Activated naive CD8-positive, alpha-beta T cell treated with anti-CD3 and anti-CD28 coated beads, Interleukin-2, amount 50 U/mL, for 24 hours (primary cell): ENCODE measurements around the gene BLZF1.
"Not testable (repeated sequence)": the region's sequence is repeated elsewhere in the genome, so short reads cannot be mapped to it uniquely, and the experiment has no call there.

Experiments used
- ATAC-seq: fragments of 150-1000 bp; cut with Tn5 transposase; one replicate; pipeline ENCODE4 v1.10.0; 2021
- DNase-seq: peaks from one replicate; pipeline ENCODE4 v3.0.0; 2021
- H3K27ac Mint-ChIP-seq: one replicate; pipeline ENCODE4 v1.8.0; 2021; ENCODE audit warnings: mild to moderate bottlenecking, mixed read lengths
- H3K27me3 Mint-ChIP-seq: one replicate; pipeline ENCODE4 v1.8.0; 2021; ENCODE audit warnings: mixed read lengths
- H3K36me3 Mint-ChIP-seq: one replicate; pipeline ENCODE4 v1.8.0; 2021; ENCODE audit warnings: low read depth, mixed read lengths
- H3K4me1 Mint-ChIP-seq: one replicate; pipeline ENCODE4 v1.8.0; 2021; ENCODE audit warnings: mixed read lengths
- H3K4me3 Mint-ChIP-seq: one replicate; pipeline ENCODE4 v1.8.0; 2021; ENCODE audit warnings: mild to moderate bottlenecking, moderate library complexity, mixed read lengths
- H3K9me3 Mint-ChIP-seq: one replicate; pipeline ENCODE4 v1.8.0; 2021; ENCODE audit warnings: mixed read lengths

The BLZF1 gene

DNA sequence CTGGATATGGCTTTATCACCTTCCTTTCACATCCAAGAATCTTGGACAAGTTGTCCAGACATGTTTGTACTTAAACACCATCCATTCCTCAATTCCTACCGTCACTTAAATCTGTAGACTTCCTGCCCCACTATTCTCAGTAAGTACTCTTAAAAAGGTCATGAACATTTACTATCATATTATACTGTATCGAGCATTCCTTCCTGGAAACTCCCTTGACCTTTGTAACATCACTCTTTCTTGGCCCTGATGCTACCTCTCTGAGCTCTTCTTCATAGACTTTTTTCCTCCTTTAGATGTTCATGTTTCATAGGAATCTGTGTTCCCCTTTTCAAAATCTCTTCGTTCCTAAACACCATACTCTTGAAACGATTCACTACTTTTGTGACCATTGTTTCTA, 15.5 kb downstream of the BLZF1 start:
- no peak overlapping the region for H3K4me3 Mint-ChIP-seq
- no peaks in the 10 kb centered on the region for H3K9me3 Mint-ChIP-seq
- no peak for ATAC-seq
- no peaks in the 10 kb centered on the region for H3K4me1 Mint-ChIP-seq
- DNase-seq: no peak
- no peak overlapping the region for H3K27ac Mint-ChIP-seq
- peaks cover 36% of the 10 kb centered on the region for H3K36me3 Mint-ChIP-seq
- H3K27me3 Mint-ChIP-seq: no peaks in the 10 kb centered on the region

DNA sequence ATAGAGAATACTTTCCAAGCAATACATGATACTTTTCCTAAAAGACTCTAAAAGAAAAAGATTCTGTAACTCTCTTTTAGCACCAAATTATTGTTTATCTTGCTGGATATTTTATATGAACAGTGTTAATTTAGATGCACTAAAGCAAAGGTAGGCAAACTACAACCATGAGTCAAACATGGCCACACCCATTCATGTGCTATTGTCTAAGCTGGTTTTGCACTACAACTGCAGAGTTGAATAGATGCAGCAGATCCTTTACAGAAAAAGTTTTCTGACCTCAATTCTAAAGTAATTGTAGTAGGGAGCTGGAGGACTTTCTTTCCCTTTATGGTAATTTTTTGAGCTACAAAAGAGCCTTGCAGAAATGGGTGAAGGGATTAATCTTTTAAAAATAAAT, 19.4 kb downstream of the BLZF1 start:
- Mint-ChIP-seq H3K9me3 (no peaks in the 10 kb centered on the region), H3K36me3 (peaks cover 29% of the 10 kb centered on the region), H3K27ac (no peak overlapping the region), H3K27me3 (no peaks in the 10 kb centered on the region), H3K4me3 (no peak overlapping the region), H3K4me1 (peaks cover 11% of the 10 kb centered on the region)
- DNase-seq (no peak), ATAC-seq (no peak)

DNA sequence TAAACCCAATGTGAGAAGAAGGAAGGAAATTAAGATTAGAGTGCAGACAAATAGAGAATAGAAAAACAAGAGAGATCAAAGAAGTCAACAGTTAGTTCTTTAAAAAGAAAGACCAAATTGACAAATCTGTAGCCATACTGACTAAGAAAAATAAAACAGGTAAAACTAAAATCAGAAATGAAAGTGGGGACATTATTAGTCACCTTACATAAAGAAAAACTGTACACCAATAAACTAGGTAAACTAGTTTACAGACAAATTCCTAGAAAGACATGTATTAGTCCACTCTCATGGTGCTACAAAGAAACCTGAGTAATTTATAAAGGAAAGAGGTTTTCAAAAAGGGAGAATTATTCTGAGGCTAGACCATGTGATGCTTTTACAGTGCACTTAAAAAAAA, 22.3 kb downstream of the BLZF1 start:
- no peak overlapping the region for H3K4me3 Mint-ChIP-seq
- H3K9me3 Mint-ChIP-seq: no peaks in the 10 kb centered on the region
- no peaks in the 10 kb centered on the region for H3K27me3 Mint-ChIP-seq
- peaks cover 45% of the 10 kb centered on the region for H3K36me3 Mint-ChIP-seq
- H3K4me1 Mint-ChIP-seq: peaks cover 11% of the 10 kb centered on the region
- ATAC-seq (peak; percentile 66), DNase-seq (no peak)
- no peak overlapping the region for H3K27ac Mint-ChIP-seq

DNA sequence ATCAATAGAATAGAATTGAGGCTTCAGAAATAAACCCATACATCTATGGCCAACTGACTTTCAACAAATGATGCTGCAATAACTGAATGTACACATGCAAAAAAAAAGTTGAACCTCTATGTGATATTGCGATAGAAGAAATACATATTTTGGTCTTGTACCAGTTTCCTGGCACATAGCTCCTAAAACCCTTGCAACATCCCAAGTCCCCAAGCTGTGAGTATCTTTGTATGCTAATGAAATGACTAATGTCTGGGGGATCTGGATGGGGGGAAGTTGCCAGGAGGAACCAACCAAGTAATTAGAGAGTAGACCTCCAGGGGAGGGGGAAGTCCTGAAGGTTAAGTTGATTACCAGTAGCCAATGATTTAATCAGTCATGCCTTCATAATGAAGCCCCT, 24.4 kb downstream of the BLZF1 start:
- peaks cover 11% of the 10 kb centered on the region for H3K4me1 Mint-ChIP-seq
- DNase-seq (no peak), ATAC-seq (no peak)
- H3K36me3 Mint-ChIP-seq: peaks cover 50% of the 10 kb centered on the region
- no peak overlapping the region for H3K27ac Mint-ChIP-seq
- no peak overlapping the region for H3K4me3 Mint-ChIP-seq
- H3K9me3 Mint-ChIP-seq: no peaks in the 10 kb centered on the region
- no peaks in the 10 kb centered on the region for H3K27me3 Mint-ChIP-seq

DNA sequence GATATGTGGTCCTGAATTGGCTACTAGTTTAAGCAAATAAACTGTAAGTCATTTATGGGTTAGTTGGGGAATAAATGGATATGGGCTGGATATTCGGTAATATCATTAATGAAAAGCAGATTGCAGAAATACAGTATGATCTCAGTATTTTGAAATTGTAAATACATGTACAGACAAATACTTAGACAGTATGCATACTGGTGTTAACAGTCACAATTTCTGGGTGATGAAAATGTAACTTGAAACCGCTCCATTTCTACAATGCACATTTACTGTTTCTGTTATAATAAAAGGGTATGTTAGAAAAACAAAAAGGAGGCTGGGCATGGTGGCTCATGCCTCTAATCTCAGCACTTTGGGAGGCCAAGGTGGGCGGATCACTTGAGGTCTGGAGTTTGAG, 28.0 kb downstream of the BLZF1 start:
- no peak overlapping the region for H3K27ac Mint-ChIP-seq
- DNase-seq: no peak
- no peak for ATAC-seq
- H3K36me3 Mint-ChIP-seq: peaks cover 33% of the 10 kb centered on the region
- H3K4me3 Mint-ChIP-seq: no peak overlapping the region
- H3K4me1 Mint-ChIP-seq: no peaks in the 10 kb centered on the region
- H3K9me3 Mint-ChIP-seq: peaks cover 6% of the 10 kb centered on the region
- no peaks in the 10 kb centered on the region for H3K27me3 Mint-ChIP-seq

DNA sequence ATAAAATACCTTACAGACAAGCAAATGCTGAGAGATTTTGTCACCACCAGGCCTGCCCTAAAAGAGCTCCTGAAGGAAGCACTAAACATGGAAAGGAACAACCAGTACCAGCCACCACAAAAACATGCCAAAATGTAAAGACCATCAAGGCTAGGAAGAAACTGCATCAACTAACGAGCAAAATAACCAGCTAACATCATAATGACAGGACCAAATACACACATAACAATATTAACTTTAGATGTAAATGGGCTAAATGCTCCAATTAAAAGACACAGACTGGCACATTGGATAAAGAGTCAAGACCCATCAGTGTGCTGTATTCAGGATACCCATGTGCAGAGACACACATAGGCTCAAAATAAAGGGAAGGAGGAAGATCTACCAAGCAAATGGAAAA, 34.6 kb downstream of the BLZF1 start:
- peaks cover 46% of the 10 kb centered on the region for H3K9me3 Mint-ChIP-seq
- DNase-seq, H3K27me3 Mint-ChIP-seq, ATAC-seq, H3K4me1 Mint-ChIP-seq, H3K4me3 Mint-ChIP-seq, H3K36me3 Mint-ChIP-seq, H3K27ac Mint-ChIP-seq: not testable (repeated sequence)

DNA sequence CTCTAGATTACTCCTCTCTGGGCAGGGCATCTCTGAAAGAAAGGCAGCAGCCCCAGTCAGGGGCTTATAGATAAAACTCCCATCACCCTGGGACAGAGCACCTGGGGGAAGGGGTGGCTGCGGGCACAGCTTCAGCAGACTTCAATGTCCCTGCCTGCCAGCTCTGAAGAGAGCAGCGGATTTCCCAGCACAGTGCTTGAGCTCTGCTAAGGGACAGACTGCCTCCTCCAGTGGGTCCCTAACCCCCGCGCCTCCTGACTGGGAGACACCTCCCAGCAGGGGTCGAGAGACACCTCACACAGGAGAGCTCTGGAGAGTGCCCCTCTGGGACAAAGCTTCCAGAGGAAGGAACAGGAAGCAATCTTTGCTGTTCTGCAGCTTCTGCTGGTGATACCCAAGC, 40.3 kb downstream of the BLZF1 start:
- not testable (repeated sequence) for H3K27ac Mint-ChIP-seq, H3K36me3 Mint-ChIP-seq, H3K4me3 Mint-ChIP-seq, H3K27me3 Mint-ChIP-seq, DNase-seq, H3K4me1 Mint-ChIP-seq, ATAC-seq
- peaks cover 55% of the 10 kb centered on the region for H3K9me3 Mint-ChIP-seq

DNA sequence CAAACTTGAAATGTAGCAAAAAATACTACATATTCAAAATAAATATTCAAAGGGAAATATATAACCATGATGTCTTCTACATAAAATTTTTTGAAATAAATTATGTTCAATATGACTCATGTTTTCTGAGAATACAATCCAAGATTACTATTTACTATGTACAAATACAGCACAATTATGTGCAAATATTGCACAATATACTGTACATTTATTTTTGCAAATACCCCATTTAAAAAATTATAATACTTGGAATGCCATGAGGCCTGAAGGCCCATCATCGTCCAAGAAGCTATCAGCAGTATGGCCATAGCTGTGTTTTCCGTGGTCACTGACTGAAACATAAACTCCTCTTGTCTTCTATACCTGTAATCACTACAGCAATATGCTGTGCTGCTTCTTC, 47.0 kb downstream of the BLZF1 start:
- Mint-ChIP-seq H3K9me3 (peaks cover 21% of the 10 kb centered on the region), H3K27me3 (no peaks in the 10 kb centered on the region), H3K27ac (no peak overlapping the region), H3K4me3 (no peak overlapping the region), H3K36me3 (no peaks in the 10 kb centered on the region), H3K4me1 (no peaks in the 10 kb centered on the region)
- ATAC-seq (no peak), DNase-seq (no peak)

DNA sequence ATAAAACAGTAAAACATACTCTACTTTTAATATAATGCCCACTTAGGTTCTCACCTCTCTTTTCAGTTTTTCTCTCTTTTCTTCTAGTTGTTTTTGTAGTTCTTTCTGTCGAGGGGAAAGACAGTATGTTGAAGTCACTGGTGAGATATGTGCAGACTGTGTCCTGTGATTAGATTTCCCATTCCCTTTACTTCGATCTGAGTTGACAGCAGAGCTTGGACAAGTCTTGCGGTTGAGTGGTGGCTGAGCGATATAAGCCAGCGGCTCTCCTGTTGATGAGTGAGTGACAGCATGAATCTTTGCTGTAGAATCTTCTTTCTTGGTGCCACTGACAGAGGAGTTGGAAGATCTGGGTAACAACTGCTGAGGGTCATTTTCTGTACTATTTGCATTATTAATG, 53.3 kb downstream of the BLZF1 start:
- DNase-seq (no peak), ATAC-seq (no peak)
- H3K27ac Mint-ChIP-seq: no peak overlapping the region
- H3K27me3 Mint-ChIP-seq: peaks cover 30% of the 10 kb centered on the region
- no peaks in the 10 kb centered on the region for H3K4me1 Mint-ChIP-seq
- H3K36me3 Mint-ChIP-seq: no peaks in the 10 kb centered on the region
- no peaks in the 10 kb centered on the region for H3K9me3 Mint-ChIP-seq
- no peak overlapping the region for H3K4me3 Mint-ChIP-seq

DNA sequence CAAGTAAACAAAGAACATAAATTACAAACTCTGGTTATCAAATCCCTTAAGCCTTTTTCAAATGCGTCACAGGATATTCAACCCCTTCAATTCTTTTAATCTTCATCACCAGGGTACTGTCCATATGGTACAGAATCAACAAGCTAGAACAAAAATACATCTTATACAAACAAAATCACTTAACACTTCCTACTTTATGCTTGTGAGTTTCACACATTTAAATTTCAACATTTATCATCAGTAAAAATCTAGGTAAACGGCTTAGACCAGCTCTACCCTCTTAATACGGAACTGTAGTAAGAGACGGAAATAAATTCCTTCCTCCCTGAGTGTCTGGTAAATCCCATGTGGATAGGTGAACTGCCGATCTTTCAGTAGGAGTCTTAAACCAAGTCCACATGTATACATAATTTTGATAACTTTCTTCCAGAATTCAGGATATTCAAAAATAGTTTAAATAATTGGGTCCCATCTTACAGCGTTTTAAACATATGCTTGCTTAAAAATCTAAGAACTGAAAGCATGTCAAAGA, 58.2 kb downstream of the BLZF1 start:
- peaks cover 60% of the 10 kb centered on the region for H3K27me3 Mint-ChIP-seq
- H3K4me3 Mint-ChIP-seq: peak overlapping the region; percentile 85
- ATAC-seq: no peak
- H3K36me3 Mint-ChIP-seq: no peaks in the 10 kb centered on the region
- peaks cover 8% of the 10 kb centered on the region for H3K4me1 Mint-ChIP-seq
- H3K9me3 Mint-ChIP-seq: no peaks in the 10 kb centered on the region
- H3K27ac Mint-ChIP-seq: no peak overlapping the region
- DNase-seq: no peak

DNA sequence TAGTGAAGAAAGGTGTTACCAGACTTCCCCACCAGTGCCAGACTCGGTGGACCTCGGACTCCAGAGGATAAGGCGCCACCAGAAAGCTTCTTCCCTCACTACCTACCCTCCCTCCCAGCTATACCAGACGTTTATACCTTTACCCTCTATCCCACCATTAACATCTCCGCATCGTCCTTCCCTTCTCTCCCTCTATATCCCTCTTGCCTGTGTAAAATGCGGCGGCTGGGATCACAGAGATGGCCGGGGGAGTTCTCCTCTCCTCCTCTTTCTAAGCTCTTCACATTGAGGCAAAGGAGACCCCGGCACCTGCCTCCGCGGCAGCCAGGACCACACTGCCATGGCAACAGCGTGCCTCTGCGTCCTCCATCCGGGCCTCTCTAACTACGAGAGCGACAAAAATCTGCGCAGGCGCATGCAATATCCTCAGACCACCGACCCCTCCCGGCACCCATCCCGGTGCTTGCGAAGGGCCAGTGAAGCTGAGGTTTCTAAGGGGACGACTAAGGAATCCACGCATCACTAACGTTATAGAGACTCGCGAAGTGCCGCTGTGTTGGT, 59.2 kb downstream of the BLZF1 start, which contains the start of gene CCDC181:
CCDC181 (minus strand) TSS at position 394 of the 561 bp plus-strand sequence. CDS start 2,547 bp downstream, outside the sequence.
- Mint-ChIP-seq H3K4me1 (peaks cover 8% of the 10 kb centered on the region), H3K9me3 (peaks cover 5% of the 10 kb centered on the region), H3K4me3 (peak within 1 kb of the TSS; percentile 85), H3K36me3 (no peaks in the 10 kb centered on the region), H3K27me3 (peaks cover 66% of the 10 kb centered on the region), H3K27ac (no peak within 1 kb of the TSS)
- DNase-seq (peak; percentile 73), ATAC-seq (peak; percentile 98)
